Measurements from ENCODE around the gene CBS.

The CBS gene

GRCh38 chr21:43031121-43031619 is 44.5 kb downstream of the CBS start:
- no peak for DNase-seq
- Histone ChIP-seq H3K27me3 (replicated peaks) (no peaks in the 10 kb centered on the region), H3K4me3 (ENCODE audit: low read depth, low read length) (no peak overlapping the region), H3K36me3 (replicated peaks) (no peaks in the 10 kb centered on the region), H3K27ac (no peak overlapping the region)
- in situ Hi-C loops (cut with HindIII; ENCODE audit: low pct_ligation_motif_present, low sequenced_read_pairs): no loop called here
- TF ChIP-seq CTCF (IDR thresholded peaks at IDR 0.05; ENCODE audit: low read depth, low read length, missing control alignments): no peak

GRCh38 chr21:43029785-43030184 is 45.9 kb downstream of the CBS start:
- Histone ChIP-seq H3K36me3 (replicated peaks) (no peaks in the 10 kb centered on the region), H3K4me3 (ENCODE audit: low read depth, low read length) (no peak overlapping the region), H3K27me3 (replicated peaks) (no peaks in the 10 kb centered on the region), H3K27ac (no peak overlapping the region)
- TF ChIP-seq CTCF (IDR thresholded peaks at IDR 0.05; ENCODE audit: low read depth, low read length, missing control alignments): no peak
- in situ Hi-C loops (cut with HindIII; ENCODE audit: low pct_ligation_motif_present, low sequenced_read_pairs): no loop called here
- DNase-seq: no peak

DNA sequence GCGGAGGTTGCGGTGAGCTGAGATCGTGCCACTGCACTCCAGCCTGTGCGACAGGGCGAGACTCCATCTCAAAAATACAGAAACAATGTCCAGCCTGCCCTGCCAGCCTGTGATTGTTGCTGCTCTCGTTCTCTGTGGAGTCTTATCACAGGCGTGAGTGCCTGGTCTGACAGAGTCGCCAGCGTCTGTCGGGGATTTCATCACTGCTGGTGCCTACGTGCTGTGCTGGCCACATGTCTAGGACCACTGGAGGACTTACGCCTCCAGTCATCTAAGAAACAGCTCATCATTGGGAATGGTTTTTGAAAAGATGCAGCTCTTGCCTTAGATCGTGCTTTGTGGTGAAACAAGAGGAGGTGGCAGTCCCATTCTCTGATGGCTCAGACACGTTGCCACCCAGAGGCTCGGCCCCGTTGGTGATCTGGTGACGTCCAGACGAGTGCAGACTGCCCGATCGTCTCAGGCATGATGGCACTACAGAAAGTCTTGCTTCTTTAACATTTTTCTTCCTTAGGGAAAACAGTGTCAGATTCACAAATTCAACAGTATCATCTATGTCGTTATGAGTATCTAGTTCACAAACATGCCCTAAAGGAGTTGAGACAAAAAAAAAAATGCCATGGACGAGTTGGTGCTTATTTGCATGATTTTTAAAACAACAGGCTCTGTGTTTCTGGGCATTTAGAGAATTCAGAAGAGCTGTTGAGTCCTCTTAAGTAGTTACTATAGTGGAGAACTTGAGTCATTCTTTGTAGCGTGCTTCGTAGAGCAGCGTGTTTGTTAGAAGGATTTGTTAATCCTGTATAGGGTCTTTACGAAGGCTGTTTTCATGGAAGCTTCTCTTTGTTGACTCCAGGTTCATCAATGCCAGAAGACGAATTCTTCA is 47.5 kb downstream of the CBS start:
- no peaks in the 10 kb centered on the region for H3K27me3 ChIP-seq (replicated peaks)
- H3K4me3 ChIP-seq (ENCODE audit: low read depth, low read length): no peak overlapping the region
- no peaks in the 10 kb centered on the region for H3K36me3 ChIP-seq (replicated peaks)
- in situ Hi-C loops (cut with HindIII; ENCODE audit: low pct_ligation_motif_present, low sequenced_read_pairs): no loop called here
- no peak for DNase-seq
- H3K27ac ChIP-seq: no peak overlapping the region
- no peak for TF ChIP-seq CTCF (IDR thresholded peaks at IDR 0.05; ENCODE audit: low read depth, low read length, missing control alignments)

DNA sequence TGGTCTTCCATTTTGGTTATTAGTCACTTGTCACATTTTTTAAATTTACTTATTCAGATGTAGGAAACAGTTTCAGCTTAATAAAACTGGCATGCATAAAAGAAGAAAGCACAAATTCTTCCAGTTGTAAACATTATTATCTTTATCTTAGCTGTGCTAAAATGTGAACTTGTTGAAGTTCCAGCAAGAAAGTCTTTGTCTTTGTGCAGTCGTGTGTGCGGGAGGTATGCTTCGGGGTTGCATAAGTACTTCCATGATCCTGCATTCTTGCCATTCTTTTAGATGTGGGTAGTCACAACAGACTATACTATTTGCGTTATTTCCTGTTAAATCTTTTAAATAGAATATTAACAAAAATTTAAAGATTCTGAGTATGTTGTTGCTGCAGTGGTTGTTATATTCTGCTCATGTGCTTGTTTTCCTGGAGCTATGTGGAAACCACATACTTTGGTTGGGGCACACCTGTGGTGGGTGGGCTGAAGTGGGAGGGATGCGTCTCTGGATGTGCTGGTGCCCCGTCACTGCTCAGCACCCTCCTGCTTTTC is 49.9 kb downstream of the CBS start:
- H3K4me3 ChIP-seq (ENCODE audit: low read depth, low read length): no peak overlapping the region
- in situ Hi-C loops (cut with HindIII; ENCODE audit: low pct_ligation_motif_present, low sequenced_read_pairs): no loop called here
- H3K27ac ChIP-seq: peak overlapping the region; percentile 47
- peak; percentile 59 for DNase-seq
- peaks cover 2% of the 10 kb centered on the region for H3K36me3 ChIP-seq (replicated peaks)
- H3K27me3 ChIP-seq (replicated peaks): no peaks in the 10 kb centered on the region
- no peak for TF ChIP-seq CTCF (IDR thresholded peaks at IDR 0.05; ENCODE audit: low read depth, low read length, missing control alignments)

DNA sequence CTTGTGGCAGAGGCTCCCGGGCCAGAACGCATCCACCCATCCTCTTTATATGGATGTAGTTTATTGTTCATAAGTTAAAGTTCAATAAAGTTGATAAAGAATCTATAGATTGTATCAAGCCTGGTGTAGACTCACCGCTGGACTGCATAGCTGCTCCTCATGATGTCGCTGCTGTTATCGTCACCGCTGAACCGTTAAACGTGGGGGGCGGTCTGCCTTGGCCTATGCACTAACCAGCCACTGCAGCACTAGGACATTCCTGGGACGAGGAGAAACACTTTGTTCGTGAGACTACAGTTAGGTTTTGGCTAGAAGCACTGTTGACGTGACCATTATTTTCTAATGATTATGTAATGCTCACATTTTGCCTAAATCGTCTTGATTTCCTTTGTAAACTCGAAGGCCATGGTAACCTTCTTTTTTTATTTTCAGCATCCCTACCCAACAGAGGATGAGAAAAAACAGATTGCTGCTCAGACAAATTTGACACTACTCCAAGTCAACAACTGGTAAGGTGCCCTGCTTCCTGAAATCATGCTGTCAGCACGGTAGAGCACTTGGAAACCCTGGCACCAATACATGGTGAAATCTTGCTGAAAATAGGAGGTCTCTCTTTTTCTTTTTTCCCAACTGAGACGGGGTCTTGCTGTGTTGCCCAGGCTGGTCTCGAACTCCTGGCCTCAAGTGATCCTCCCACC is 51.0 kb downstream of the CBS start:
- DNase-seq: no peak
- Histone ChIP-seq H3K36me3 (replicated peaks) (peaks cover 2% of the 10 kb centered on the region), H3K27ac (no peak overlapping the region), H3K4me3 (ENCODE audit: low read depth, low read length) (no peak overlapping the region), H3K27me3 (replicated peaks) (no peaks in the 10 kb centered on the region)
- TF ChIP-seq CTCF (IDR thresholded peaks at IDR 0.05; ENCODE audit: low read depth, low read length, missing control alignments): no peak
- in situ Hi-C loops (cut with HindIII; ENCODE audit: low pct_ligation_motif_present, low sequenced_read_pairs): no loop called here
